WTC11 (cell line): ENCODE results near the gene CAPZA3. TPM values are rescaled to one million over a fixed set of nuclear protein-coding genes. Genes with fewer than 3 reads are reported as not detected.

Source experiments
- ATAC-seq: fragments of 200-7000 bp; cut with Tn5 transposase; 2 replicates; pipeline ENCODE4 v1.10.0; 2021; ENCODE audit warnings: mild to moderate bottlenecking, moderate library complexity
- CTCF ChIA-PET: fragments of 300-600 bp; sonication (Branson Sonifier 250); formaldehyde crosslinking; loops from one replicate; lab custom pipeline; 2021; ENCODE audit warnings: antibody characterized with exemption; lab: Charles Lee
- POLR2A ChIA-PET: fragments of 350-600 bp; sonication (Branson Sonifier 250); formaldehyde crosslinking; loops from one replicate; lab custom pipeline; 2021; ENCODE audit warnings: antibody characterized with exemption; lab: Charles Lee
- DNase-seq: peaks from one replicate; pipeline ENCODE4 v3.0.0; 2021; ENCODE audit warnings: low spot score
- H3K27ac Mint-ChIP-seq: 2 replicates; pipeline ENCODE4 v1.8.0; 2021; ENCODE audit warnings: mixed read lengths
- H3K27me3 Mint-ChIP-seq: 2 replicates; pipeline ENCODE4 v1.8.0; 2021; ENCODE audit warnings: low read depth, mild to moderate bottlenecking, moderate library complexity, mixed read lengths
- H3K36me3 Mint-ChIP-seq: 2 replicates; pipeline ENCODE4 v1.8.0; 2021; ENCODE audit warnings: mixed read lengths
- H3K4me1 Mint-ChIP-seq: 2 replicates; pipeline ENCODE4 v1.8.0; 2022; ENCODE audit warnings: mixed read lengths
- H3K4me3 Mint-ChIP-seq: 2 replicates; pipeline ENCODE4 v1.8.0; 2021; ENCODE audit warnings: mild to moderate bottlenecking, moderate library complexity, mixed read lengths
- H3K9me3 Mint-ChIP-seq: 2 replicates; pipeline ENCODE4 v1.8.0; 2021; ENCODE audit warnings: mixed read lengths
- CREM ChIP-seq: sonication (generic); formaldehyde crosslinking; IDR thresholded peaks from 2 replicates; pipeline ENCODE4 v1.8.1; 2022; ENCODE audit warnings: mild to moderate bottlenecking, missing genetic modification reagents, moderate library complexity
- EMX1 ChIP-seq: fragments of 250-450 bp; sonication (Bioruptor Pico); IDR thresholded peaks from 2 replicates; pipeline ENCODE4 v1.8.0; 2021; ENCODE audit warnings: mild to moderate bottlenecking
- FOXJ3 ChIP-seq: sonication (generic); formaldehyde crosslinking; IDR thresholded peaks from 2 replicates; pipeline ENCODE4 v1.9.0; 2021; ENCODE audit warnings: missing genetic modification reagents, mild to moderate bottlenecking, borderline replicate concordance
- KAT7 ChIP-seq: sonication (generic); formaldehyde crosslinking; IDR thresholded peaks from 2 replicates; pipeline ENCODE4 v1.8.1; 2023; ENCODE audit warnings: missing genetic modification reagents, mild to moderate bottlenecking, borderline replicate concordance
- NR3C1 ChIP-seq: sonication (generic); formaldehyde crosslinking; conservative IDR thresholded peaks from 2 replicates; pipeline ENCODE4 v1.8.1; 2023; ENCODE audit warnings: low read depth, mild to moderate bottlenecking, missing genetic modification reagents
- SP1 ChIP-seq: sonication (generic); formaldehyde crosslinking; conservative IDR thresholded peaks from 2 replicates; pipeline ENCODE4 v1.8.1; 2022; ENCODE audit warnings: missing genetic modification reagents
- total RNA-seq: library from RNA; stranded (reverse); gene quantifications from 3 replicates; pipeline ENCODE4 v1.2.3, GENCODE V29; 2021
- TF ChIP-seq, protein P1 (sequence below): sonication (generic); formaldehyde crosslinking; IDR thresholded peaks from 2 replicates; pipeline ENCODE4 v1.8.1; 2022; ENCODE audit warnings: mild to moderate bottlenecking, missing genetic modification reagents, moderate library complexity, borderline replicate concordance
- TF ChIP-seq, protein P2 (sequence below): sonication (generic); formaldehyde crosslinking; IDR thresholded peaks from 2 replicates; pipeline ENCODE4 v1.8.0; 2023; ENCODE audit warnings: missing genetic modification reagents
- TF ChIP-seq, protein P3 (sequence below): sonication (generic); formaldehyde crosslinking; IDR thresholded peaks from 2 replicates; pipeline ENCODE4 v1.8.1; 2023; ENCODE audit warnings: mild to moderate bottlenecking, missing genetic modification reagents, moderate library complexity
- TF ChIP-seq, protein P4 (sequence below): fragments of 200-600 bp; IDR thresholded peaks from 2 replicates; pipeline ENCODE4 v1.8.0; 2022; ENCODE audit warnings: antibody characterized with exemption
- TF ChIP-seq, protein P5 (sequence below): sonication (generic); formaldehyde crosslinking; IDR thresholded peaks from 2 replicates; pipeline ENCODE4 v1.8.1; 2023; ENCODE audit warnings: mild to moderate bottlenecking, missing genetic modification reagents
- TF ChIP-seq, protein P6 (sequence below): fragments of 250-450 bp; sonication (Bioruptor Pico); conservative IDR thresholded peaks from 2 replicates; pipeline ENCODE4 v1.9.0; 2021; ENCODE audit warnings: mild to moderate bottlenecking
- TF ChIP-seq, protein P7 (sequence below): sonication (generic); formaldehyde crosslinking; IDR thresholded peaks from 2 replicates; pipeline ENCODE4 v1.8.1; 2023; ENCODE audit warnings: mild to moderate bottlenecking, moderate library complexity, missing genetic modification reagents
- TF ChIP-seq, protein P8 (sequence below): sonication (generic); formaldehyde crosslinking; IDR thresholded peaks from 2 replicates; pipeline ENCODE4 v1.8.0; 2022; ENCODE audit warnings: missing genetic modification reagents
- TF ChIP-seq, protein P9 (sequence below): sonication (generic); formaldehyde crosslinking; IDR thresholded peaks from 2 replicates; pipeline ENCODE4 v1.8.1; 2022; ENCODE audit warnings: mild to moderate bottlenecking, moderate library complexity, missing genetic modification reagents

CAPZA3 gene
- total RNA-seq, 1 experiment from 2014 or later: not detected

DNA sequence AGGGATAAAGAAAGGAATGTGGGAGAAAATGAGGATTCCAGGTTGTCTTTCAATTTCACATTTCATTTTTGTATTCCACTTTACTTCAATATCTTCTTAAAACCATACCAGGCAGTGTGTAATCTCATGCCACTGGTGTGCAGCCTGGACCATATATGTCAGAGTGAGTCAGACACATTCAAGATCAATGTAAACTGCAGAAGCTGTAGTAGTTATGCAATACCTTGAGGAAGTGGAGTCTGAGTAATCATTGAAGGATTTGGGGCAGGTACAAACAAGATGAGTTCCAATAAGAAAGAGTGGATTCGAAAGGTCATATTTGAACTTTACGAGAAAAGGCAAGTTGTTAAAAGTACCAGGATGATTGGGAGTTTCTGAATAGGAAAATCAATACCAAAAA is 14.2 kb upstream of the CAPZA3 start:
- TF ChIP-seq, protein P1, sequence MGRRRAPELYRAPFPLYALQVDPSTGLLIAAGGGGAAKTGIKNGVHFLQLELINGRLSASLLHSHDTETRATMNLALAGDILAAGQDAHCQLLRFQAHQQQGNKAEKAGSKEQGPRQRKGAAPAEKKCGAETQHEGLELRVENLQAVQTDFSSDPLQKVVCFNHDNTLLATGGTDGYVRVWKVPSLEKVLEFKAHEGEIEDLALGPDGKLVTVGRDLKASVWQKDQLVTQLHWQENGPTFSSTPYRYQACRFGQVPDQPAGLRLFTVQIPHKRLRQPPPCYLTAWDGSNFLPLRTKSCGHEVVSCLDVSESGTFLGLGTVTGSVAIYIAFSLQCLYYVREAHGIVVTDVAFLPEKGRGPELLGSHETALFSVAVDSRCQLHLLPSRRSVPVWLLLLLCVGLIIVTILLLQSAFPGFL (CRISPR knock-in tag): no peak
- TF ChIP-seq NR3C1 (CRISPR knock-in tag) (no peak), FOXJ3 (no peak), EMX1 (CRISPR knock-in tag) (no peak), SP1 (CRISPR knock-in tag) (no peak), CREM (no peak)
- TF ChIP-seq, protein P2, sequence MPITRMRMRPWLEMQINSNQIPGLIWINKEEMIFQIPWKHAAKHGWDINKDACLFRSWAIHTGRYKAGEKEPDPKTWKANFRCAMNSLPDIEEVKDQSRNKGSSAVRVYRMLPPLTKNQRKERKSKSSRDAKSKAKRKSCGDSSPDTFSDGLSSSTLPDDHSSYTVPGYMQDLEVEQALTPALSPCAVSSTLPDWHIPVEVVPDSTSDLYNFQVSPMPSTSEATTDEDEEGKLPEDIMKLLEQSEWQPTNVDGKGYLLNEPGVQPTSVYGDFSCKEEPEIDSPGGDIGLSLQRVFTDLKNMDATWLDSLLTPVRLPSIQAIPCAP (CRISPR knock-in tag): no peak
- TF ChIP-seq, protein P3, sequence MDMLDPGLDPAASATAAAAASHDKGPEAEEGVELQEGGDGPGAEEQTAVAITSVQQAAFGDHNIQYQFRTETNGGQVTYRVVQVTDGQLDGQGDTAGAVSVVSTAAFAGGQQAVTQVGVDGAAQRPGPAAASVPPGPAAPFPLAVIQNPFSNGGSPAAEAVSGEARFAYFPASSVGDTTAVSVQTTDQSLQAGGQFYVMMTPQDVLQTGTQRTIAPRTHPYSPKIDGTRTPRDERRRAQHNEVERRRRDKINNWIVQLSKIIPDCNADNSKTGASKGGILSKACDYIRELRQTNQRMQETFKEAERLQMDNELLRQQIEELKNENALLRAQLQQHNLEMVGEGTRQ (CRISPR knock-in tag): no peak
- TF ChIP-seq, protein P4, sequence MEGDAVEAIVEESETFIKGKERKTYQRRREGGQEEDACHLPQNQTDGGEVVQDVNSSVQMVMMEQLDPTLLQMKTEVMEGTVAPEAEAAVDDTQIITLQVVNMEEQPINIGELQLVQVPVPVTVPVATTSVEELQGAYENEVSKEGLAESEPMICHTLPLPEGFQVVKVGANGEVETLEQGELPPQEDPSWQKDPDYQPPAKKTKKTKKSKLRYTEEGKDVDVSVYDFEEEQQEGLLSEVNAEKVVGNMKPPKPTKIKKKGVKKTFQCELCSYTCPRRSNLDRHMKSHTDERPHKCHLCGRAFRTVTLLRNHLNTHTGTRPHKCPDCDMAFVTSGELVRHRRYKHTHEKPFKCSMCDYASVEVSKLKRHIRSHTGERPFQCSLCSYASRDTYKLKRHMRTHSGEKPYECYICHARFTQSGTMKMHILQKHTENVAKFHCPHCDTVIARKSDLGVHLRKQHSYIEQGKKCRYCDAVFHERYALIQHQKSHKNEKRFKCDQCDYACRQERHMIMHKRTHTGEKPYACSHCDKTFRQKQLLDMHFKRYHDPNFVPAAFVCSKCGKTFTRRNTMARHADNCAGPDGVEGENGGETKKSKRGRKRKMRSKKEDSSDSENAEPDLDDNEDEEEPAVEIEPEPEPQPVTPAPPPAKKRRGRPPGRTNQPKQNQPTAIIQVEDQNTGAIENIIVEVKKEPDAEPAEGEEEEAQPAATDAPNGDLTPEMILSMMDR: no peak
- TF ChIP-seq, protein P5, sequence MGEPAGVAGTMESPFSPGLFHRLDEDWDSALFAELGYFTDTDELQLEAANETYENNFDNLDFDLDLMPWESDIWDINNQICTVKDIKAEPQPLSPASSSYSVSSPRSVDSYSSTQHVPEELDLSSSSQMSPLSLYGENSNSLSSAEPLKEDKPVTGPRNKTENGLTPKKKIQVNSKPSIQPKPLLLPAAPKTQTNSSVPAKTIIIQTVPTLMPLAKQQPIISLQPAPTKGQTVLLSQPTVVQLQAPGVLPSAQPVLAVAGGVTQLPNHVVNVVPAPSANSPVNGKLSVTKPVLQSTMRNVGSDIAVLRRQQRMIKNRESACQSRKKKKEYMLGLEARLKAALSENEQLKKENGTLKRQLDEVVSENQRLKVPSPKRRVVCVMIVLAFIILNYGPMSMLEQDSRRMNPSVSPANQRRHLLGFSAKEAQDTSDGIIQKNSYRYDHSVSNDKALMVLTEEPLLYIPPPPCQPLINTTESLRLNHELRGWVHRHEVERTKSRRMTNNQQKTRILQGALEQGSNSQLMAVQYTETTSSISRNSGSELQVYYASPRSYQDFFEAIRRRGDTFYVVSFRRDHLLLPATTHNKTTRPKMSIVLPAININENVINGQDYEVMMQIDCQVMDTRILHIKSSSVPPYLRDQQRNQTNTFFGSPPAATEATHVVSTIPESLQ: no peak
- TF ChIP-seq, protein P6, sequence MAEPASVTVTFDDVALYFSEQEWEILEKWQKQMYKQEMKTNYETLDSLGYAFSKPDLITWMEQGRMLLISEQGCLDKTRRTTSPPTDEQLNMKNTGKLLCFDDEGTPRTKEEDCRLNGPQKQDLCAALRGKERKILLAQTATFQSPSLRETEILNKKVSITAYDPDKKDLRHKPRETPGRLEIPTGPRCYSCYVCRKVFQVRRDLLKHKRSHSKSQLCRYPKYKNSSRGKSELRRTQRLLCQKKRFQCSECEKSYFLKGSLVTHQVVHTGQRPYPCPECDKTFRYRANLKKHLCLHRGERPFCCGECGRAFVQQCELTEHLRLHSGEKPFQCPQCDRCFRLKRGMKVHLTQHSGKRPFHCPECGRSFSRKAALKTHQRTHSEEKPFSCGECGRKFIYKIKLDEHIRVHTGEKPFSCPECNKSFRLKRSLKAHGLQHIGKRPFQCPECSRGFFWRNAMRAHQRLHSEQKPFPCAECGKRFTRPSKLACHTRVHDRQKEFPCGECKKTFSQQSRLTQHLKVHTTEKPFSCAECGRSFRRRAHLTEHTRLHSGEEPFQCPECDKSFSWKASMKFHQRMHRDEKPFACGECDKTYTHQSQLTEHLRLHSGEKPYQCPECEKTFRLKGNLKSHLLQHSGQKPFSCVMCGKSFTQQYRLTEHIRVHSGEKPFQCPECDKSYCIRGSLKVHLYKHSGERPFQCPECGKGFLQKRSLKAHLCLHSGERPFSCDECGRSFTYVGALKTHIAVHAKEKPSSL (CRISPR knock-in tag): no peak
- TF ChIP-seq, protein P7, sequence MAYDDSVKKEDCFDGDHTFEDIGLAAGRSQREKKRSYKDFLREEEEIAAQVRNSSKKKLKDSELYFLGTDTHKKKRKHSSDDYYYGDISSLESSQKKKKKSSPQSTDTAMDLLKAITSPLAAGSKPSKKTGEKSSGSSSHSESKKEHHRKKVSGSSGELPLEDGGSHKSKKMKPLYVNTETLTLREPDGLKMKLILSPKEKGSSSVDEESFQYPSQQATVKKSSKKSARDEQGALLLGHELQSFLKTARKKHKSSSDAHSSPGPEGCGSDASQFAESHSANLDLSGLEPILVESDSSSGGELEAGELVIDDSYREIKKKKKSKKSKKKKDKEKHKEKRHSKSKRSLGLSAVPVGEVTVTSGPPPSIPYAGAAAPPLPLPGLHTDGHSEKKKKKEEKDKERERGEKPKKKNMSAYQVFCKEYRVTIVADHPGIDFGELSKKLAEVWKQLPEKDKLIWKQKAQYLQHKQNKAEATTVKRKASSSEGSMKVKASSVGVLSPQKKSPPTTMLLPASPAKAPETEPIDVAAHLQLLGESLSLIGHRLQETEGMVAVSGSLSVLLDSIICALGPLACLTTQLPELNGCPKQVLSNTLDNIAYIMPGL: no peak
- TF ChIP-seq, all 79 proteins: peak for 0
- ChIA-PET CTCF (no interaction called here), POLR2A (no interaction called here)
- H3K36me3 Mint-ChIP-seq: no peaks in the 10 kb centered on the region
- no peak overlapping the region for H3K4me3 Mint-ChIP-seq
- peaks cover 7% of the 10 kb centered on the region for H3K4me1 Mint-ChIP-seq
- H3K27ac Mint-ChIP-seq: no peak overlapping the region
- no peak for DNase-seq
- H3K27me3 Mint-ChIP-seq: no peaks in the 10 kb centered on the region
- no peaks in the 10 kb centered on the region for H3K9me3 Mint-ChIP-seq
- no peak for ATAC-seq

DNA sequence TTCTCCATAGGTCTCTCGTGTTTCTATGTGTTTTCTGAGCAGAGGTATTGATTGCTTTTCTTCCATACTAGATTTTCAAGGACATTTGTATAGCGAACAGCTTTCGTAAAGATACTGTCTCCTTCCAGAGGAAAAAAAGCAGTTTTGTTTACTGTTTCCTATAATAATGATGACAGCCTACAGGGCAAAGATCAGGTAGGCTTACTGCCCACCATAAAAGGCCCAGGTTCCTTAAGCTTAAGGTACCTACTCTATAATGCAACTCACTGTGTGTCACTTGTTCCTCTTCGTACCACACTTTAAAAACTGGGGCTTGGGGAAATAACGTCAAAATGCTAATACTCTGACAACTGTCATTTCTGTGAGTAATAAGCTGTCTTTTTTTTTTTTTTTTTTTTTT is 6.8 kb upstream of the CAPZA3 start:
- no peak for DNase-seq
- Mint-ChIP-seq H3K36me3 (peaks cover 18% of the 10 kb centered on the region), H3K27ac (no peak overlapping the region), H3K4me3 (no peak overlapping the region), H3K27me3 (no peaks in the 10 kb centered on the region), H3K4me1 (peaks cover 7% of the 10 kb centered on the region), H3K9me3 (peaks cover 24% of the 10 kb centered on the region)
- POLR2A ChIA-PET: interaction anchor here (0.6 kb wide), 1 partner anchor 45 kb away, joined by 4 read pairs; no protein-coding TSS in a partner anchor
- CTCF ChIA-PET: interaction anchor here (0.6 kb wide), 1 partner anchor 209 kb away, joined by 3 read pairs; no protein-coding TSS in a partner anchor
- no peak for ATAC-seq
- TF ChIP-seq, protein P8, sequence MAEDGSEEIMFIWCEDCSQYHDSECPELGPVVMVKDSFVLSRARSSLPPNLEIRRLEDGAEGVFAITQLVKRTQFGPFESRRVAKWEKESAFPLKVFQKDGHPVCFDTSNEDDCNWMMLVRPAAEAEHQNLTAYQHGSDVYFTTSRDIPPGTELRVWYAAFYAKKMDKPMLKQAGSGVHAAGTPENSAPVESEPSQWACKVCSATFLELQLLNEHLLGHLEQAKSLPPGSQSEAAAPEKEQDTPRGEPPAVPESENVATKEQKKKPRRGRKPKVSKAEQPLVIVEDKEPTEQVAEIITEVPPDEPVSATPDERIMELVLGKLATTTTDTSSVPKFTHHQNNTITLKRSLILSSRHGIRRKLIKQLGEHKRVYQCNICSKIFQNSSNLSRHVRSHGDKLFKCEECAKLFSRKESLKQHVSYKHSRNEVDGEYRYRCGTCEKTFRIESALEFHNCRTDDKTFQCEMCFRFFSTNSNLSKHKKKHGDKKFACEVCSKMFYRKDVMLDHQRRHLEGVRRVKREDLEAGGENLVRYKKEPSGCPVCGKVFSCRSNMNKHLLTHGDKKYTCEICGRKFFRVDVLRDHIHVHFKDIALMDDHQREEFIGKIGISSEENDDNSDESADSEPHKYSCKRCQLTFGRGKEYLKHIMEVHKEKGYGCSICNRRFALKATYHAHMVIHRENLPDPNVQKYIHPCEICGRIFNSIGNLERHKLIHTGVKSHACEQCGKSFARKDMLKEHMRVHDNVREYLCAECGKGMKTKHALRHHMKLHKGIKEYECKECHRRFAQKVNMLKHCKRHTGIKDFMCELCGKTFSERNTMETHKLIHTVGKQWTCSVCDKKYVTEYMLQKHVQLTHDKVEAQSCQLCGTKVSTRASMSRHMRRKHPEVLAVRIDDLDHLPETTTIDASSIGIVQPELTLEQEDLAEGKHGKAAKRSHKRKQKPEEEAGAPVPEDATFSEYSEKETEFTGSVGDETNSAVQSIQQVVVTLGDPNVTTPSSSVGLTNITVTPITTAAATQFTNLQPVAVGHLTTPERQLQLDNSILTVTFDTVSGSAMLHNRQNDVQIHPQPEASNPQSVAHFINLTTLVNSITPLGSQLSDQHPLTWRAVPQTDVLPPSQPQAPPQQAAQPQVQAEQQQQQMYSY (CRISPR knock-in tag): no peak
- TF ChIP-seq, protein P9, sequence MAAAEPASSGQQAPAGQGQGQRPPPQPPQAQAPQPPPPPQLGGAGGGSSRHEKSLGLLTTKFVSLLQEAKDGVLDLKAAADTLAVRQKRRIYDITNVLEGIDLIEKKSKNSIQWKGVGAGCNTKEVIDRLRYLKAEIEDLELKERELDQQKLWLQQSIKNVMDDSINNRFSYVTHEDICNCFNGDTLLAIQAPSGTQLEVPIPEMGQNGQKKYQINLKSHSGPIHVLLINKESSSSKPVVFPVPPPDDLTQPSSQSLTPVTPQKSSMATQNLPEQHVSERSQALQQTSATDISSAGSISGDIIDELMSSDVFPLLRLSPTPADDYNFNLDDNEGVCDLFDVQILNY: no peak
- TF ChIP-seq SP1 (CRISPR knock-in tag) (no peak), KAT7 (no peak)
- TF ChIP-seq, protein P1 (CRISPR knock-in tag): no peak
